Measurements from ENCODE around the gene ERV3-1.
"Not testable (repeated sequence)": the region's sequence is repeated elsewhere in the genome, so short reads cannot be mapped to it uniquely, and the experiment has no call there.

- TF ChIP-seq CTCF (IDR thresholded peaks at IDR 0.05); ZFX (IDR thresholded peaks at IDR 0.05; ENCODE audit: borderline replicate concordance): not testable (repeated sequence)
Measured at GRCh38 chr7:65025023-65025422, 18.5 kb upstream of the ERV3-1 start.

Data from 22Rv1 (cell line).